Measurements from ENCODE around the gene MPP2.

- TF ChIP-seq CTCF (IDR thresholded peaks at IDR 0.05; ENCODE audit: low read depth, low read length) (no peak), EZH2phosphoT487 (IDR thresholded peaks at IDR 0.05; ENCODE audit: low read depth) (no peak)
These were observed 24.4 kb downstream of the MPP2 start for GRCh38 chr17:43882761-43883415.

All from OCI-LY3 (cell line).